HG03342 (cell line): ENCODE results near the gene SF3A2.

Source experiments
- ATAC-seq: cut with Tn5 transposase; IDR thresholded peaks from one replicate; pipeline ENCODE4 v1.9.1; 2021; ENCODE audit warnings: mild to moderate bottlenecking, moderate library complexity; ENCODE audit not compliant: unreplicated experiment

SF3A2 gene

DNA sequence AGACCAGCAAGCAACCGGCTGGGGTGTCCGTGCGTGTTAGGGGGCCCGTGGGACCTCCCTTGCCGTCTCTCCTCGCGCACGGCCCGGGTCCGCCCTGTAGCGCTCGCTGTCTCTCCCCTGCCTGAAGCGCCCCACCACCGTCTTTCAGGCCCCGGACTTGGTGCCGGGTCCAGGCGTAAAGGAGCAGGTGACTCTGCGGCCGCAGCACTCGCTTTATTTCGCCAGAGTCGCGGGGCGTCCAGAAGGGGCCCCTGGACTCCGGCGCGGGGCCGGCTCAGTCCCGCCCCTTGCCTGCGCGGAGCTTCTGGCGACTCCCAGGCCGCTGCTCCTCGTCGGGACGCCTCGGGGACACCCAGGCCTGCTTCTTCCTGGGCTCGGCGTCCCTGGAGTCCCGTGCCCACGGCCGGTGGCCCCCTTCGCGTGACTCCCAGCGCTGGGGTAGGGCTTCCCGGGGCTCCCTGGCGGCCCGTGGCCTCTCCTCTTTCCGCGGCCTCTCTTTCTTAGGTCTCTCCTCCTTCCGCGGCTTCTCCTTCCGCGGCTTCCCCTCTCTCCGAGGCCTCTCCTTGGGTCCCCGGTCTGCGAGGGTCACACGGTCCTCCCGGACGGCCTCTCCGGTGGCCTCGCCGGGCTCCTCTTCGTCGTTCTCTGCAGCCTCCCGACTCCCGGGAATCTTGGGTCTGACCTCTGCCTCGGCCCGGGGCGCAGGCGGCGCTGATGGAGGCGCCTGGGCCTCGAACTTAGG, 15.6 kb downstream of the SF3A2 start:
- ATAC-seq, result no peak

DNA sequence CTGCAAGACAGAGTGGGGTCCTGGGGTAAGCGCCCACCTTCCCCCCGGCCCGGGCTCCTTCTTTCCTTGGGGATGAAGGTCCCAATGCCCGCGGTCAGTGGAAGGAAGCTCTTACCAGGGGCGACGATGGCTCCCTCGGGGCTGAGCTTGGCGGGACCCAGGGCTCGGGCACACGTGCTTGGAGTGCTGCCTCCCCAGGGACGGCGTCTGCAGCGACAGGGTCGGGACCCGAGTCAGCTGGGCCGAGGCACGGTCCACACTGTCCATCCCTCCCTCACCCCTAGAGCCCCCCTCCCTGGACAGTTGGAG, 16.1 kb downstream of the SF3A2 start:
- ATAC-seq, result no peak

DNA sequence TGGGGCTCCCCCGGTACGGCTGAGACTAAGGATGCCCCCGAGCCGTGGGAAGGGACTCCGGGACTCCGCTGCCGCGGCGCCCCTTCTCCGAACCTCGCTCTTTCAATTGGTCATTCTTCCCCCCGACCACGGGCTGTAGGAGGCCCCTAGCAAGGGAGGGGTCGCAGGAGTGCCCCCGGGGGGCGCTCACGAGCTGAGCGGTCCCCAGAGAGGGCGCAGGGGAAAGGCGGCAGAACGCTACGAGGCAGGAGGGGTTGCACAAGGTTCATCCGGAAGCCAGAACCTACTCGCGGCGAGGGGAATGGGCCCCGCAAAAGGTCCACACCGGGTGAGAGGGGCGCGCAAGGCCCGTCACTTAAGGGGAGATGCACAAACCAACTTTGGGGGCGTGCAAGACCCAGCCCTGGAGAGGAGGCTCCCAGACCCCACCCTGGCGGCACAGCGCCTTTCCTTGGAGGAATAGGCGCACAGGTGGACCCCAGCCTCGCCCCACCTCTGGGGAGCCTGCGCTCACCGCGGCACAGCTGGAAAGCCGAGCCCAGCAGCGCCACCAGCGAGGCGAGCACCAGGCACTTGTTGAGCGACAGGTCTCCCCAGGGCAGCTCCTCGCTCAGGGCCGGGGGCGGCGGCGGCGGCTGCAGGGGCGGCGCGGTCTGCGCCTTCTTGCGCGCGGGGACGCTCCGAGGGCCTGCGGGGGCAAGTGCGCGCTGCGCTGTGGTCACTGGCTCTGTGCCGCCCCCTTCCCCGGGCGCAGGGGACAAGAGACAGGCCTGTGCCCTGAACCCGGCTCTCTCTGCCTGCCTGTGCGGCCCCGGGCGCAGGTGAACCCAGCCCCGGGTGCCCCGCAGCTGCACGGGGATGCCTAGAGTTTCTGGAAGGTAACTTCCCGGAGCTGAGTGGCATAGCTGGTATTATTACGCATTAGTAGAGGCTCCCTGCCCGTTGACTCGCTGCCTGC, 16.8 kb downstream of the SF3A2 start:
- ATAC-seq, result no peak

DNA sequence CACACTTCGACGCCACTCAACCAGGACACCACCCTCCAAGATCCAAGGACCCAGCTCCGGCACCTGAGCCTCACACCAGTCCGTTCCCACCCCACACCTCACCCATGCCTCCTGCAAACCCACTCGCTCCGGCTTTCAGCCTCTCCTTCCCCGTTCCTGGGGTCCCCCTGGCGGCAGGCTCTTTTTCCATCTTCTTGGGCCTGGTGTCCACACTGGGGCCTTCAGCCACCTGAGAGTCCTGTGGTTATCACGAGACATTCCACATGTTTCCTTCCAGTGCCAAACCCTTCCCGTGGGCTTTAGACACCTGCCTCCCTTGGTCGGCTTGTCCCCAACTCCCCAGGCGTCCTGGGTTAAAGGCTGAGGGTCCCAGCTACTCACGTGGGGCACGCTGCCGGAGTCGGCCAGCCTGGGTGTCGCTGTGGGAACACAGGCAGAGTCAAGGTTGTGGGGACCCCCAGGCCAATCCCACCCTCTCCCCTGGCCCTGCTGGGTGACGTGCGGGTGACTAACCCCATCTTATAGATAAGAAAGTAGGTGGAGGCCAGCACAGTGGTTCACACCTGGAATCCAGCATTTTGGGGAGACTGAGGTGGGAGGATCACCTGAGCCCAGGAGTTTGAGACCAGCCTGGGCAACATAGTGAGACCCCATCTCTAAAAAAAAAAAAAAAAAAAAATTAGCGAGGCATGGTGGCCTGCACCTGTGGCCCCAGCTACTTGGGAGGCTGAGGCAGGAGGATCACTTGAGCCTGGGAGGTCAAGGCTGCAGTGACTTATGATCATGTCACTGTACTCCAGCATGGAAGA, 17.6 kb downstream of the SF3A2 start:
- no peak for ATAC-seq

DNA sequence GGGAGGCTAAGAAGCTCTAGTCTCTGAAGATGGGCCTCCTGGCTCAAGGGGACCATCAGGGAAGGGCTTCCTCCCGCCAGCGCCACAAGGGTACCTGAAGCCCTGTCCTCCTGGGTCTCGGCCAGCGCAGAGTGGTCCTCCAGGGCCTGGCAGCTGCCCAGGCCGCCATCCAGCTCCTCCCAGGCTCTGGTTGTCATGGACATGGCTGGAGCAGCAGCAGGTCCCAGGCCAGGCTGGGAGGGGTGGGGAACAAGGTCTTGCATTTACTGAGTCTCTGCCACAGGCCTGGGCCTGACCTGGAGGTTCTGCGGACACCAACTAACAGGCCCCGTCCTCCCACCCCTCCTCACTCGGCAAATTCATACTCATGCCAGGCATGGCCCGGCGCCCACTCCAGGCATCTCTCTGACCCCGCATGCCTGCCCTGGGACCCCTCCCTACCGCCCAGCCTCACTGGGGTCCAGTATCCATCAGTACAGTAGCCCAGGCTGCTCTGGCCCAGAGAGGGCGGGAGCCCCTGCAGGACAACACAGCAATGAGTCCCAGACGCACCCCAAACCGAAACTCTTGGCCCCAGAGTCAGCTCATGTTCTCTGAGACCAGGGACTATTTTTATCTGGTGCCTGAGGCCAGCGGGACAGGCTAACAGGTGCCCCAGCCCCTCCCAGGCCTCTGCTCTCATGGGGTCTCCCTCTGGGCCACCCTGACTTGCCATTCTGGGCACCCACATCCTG, 18.7 kb downstream of the SF3A2 start:
- no peak for ATAC-seq

DNA sequence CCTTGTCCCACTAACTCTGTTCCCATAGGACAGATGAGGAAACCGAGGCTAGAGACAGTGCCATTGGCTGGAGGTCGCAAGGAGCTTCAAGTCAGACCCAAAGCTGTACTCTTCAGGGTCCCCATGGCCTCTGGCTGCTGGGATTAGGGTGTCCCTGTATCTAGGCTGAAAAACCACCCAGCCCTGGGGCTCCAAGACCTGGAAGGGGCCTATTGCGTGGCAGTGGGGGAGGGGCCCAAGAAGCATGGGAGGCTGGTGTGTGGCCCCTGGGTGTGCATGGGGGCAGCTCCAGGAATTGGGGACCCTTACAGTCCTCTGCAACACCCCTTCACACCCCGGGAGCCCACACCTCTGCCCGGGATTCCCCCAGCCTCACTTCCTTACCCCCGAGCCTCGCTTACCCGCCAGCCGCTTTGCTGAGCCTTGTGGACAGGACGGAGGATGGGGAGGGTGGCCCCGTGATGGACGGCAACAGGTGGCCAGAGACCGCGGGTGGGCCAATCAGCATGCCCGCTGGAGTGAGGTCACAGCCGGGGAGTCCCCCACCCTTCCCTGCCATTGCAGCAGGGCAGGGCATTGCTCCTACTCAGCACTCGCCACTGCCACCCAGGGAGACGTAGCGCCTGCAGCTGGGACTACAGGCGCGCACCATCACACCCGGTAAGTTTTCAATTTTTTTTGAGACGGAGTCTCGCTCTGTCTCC, 19.5 kb downstream of the SF3A2 start, which contains the start of gene JSRP1:
Gene JSRP1 (minus strand): TSS at position 436 of the 704 bp plus-strand sequence. CDS start 1,103 bp downstream, outside the sequence.
- ATAC-seq, result no peak

DNA sequence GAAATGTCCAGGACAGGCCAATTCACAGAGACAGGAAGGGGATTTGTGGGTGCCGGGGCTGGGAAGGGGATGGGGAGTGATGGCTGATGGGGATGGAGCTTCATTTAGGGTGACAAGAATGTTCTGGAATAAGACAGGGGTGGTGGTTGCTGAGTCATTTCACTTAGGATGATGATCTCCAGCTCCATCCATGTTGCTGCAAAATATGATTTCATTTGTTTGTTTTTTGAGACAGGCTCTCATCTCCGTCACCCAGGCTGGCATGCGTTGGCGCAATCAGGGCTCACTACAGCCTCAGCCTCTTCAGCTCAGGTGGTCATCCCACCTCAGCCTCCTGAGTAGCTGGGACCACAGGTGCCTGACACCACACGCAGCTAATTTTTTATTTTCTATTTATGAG, 22.7 kb downstream of the SF3A2 start:
- ATAC-seq, result no peak

DNA sequence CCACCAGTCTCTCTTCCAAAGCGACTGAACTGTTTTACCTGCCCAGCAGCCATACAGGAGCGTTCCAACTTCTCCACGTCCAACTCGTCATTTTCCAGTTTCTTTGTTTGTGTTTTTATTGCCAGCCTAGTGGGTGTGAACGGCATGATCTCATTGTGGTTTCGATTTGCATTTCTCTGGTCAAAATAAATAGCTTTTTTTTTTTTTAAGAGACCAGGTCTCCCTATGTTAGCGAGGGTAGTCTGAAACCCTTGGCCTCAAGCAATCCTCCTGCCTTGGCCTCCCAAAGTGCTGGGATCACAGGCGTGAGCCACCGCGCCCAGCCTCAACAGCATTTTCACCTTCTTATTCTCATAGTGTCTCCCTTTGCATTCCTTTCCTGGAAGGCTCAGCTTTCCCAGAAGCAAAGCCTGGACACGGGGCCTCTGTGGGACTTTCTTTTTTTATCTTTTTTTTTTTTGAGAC, 23.7 kb downstream of the SF3A2 start:
- no peak for ATAC-seq

DNA sequence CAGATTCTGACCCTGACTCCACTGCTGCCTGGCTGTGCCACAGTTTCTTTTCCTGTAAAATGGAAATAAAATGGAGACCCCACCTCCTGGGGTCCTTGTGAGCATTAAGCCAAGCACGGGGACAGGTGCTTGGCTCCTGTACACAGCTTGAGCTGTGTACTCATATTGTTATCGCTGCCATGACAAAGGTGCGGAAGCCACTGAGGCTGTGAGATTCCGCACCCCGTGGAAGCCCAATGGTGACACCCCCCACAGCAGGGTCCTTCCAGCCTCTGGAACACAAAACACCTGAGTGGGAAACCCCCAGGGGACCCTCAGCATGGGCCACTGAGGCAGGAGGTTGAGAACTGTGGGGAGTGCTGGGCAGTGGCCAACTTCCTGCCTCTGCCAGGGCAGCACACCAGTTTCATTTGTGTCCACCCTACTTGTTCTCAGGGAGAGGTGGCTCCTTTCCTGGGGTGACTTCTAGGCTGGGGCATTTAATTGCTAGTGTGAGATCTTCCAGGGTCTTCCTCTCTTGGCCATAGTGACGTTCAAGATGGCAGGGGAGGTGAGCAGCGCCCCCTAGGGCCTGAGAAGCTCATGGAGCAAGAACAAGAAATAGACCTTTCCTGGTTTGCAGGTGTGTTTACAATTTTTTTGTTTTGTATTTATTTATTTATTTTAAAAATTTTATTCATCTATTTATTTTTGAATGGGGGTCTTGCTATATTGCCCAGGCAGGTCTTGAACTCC, 25.0 kb downstream of the SF3A2 start:
- ATAC-seq, result no peak

DNA sequence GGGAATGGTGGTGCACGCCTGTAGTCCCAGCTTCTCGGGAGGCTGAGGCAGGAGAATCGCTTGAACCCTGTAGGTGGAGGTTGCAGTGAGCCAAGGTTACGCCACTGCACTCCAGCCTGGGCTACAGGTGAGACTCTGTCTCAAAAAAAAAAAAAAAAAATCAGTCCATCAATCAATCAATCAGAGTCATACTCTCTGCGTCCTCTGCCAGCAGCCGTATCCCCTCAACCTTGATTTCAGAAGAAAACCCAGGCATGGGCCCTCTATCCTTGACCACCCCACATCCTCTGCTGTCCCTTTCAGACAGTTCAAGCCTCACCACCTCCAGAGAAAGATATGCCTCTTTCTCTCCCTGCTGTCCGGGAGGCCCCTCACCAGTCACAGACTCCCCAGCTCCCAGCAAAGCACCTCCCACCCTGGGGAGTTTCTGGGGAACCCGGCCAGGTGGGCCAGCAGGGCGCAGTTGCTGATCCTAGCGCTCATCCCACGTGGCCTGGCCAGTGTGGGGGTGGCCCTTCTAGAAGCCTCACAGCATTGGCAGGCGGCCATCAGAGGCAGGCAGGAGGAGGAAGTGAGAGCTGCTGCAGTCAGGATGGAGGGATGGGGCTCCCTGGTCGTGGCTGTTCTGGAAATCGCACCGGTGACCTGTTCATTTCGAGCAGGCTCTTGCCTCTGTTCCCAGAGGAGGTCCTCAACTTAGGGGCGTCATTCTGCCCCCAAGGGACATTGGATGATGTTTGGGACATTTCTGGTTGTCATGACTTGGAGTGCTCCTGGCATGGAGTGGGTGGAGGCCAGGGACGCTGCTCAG, 29.8 kb downstream of the SF3A2 start:
- no peak for ATAC-seq

DNA sequence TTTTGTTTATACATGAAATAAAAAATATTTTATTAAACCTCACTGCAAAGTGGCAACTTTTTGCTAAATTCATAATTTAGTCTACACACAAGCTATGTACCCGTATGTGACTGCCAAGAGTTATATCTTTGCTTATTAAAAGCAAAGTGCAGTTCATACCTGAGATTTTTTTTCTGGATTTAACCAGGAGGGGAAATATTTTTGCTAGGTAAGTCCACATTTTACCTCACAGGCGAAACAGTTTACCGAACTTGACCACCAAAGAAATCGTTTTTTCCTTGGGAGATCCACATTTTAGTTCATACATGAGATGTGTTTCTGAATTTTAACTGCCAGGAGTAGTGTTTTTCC, 31.8 kb downstream of the SF3A2 start:
- no peak for ATAC-seq

DNA sequence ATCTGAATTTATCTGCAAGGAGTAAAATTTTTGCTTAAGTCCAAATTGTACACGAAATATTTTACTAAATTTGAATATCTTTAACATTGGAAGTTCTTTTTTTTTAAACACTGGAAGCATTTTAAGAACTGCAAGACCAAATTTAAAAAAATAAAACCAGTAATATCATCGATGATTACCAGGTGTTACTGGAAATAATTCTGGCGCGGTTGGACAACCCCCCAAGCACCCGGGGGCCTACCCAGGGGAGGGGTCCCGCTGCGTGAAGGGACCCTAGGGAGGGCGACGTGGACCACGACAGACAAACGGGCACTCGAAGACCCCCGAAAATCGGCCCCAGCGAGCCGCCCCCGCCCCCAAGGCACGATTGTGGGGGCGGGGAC, 32.2 kb downstream of the SF3A2 start:
- no peak for ATAC-seq

DNA sequence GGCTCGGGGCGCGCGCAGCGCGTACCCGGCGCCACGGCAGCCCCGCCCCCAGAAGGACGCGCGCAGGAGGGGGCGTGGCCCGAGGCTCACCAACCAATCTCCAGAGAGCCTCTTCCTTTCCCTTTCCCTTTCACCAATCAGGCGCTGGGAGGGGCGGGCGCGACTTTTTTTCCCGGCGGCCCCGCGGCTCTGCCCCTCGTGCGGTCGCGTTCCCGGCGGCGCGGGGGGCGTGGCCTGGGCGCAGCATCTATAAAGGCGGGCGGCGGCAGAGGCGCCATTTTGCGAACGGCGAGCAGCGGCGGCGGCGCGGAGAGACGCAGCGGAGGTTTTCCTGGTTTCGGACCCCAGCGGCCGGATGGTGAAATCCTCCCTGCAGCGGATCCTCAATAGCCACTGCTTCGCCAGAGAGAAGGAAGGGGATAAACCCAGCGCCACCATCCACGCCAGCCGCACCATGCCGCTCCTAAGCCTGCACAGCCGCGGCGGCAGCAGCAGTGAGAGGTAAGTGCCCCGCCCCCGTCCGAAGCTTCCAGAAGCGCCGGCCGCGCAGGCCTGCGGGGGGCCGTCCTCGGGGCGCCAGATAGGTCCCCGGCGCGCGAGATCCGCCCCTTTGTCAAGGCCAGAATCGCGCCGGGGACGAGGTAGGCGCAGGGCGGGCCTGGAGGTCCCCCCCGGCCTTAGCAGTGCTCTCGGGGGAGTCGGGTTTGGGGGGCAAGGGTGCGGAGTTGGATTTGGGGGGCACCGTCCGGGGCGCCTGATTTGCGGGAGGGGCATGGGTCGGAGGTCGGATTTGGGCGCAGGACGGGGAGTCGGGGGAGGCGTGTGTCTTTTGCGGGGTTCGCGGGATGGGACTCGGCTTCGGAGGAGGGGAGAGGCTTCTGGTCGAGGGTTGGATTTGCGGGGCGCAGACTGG, 32.9 kb downstream of the SF3A2 start:
- ATAC-seq, result peak; percentile 47

DNA sequence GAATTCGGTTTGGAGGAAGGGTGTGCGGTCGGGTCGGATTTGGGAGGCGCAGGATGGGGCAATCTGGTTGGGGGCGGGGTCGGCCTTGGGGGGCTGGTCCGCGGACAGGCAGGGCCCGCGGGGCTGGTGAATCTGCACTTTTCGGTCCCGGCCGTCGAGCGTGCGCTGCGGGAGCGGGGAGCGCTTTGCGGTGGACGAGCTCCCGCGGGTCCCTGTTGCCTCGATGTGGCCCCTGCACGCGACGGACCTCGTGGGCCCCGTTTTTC, 33.5 kb downstream of the SF3A2 start:
- ATAC-seq, result no peak

DNA sequence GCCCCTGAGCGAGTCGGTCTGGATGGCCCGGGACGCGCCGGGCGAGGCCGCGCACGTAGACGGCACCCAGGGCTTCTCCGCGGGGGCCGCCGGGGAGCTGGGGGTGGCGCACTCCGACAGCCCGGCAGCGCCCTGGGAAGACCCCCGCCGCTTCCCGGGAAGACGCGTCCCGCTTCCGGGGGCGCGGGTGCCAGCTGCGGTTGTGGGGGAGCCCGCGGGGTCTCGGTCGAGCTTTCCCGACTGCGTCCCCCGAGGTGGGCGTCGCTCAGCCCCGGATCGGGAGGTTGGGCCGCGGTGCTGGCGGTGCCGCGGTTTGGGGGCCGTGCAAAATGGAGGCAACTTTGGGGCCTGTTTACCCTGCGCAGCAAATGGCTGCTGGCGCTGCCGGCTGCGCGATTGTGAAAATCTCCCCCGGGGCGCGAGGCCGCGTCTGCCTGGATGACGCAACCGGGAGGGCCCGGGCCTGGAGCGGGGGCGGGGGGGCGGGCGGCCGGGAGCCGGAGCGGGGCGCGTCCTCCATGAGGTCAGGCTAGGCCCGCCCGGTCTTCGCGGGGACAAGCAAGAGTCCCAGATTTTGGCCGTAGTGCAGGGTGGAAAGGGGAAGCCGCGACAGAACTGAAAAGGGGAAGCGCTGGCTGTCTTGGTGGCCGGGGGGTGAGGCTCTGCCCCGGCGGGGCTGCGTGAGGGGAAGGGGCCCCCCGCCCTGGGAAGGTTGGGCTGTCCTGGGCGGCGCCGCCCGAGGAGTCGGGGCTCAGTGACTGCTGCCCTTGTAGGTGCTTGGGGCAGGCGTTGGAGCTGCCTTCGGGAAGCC, 34.0 kb downstream of the SF3A2 start:
- ATAC-seq, result no peak

DNA sequence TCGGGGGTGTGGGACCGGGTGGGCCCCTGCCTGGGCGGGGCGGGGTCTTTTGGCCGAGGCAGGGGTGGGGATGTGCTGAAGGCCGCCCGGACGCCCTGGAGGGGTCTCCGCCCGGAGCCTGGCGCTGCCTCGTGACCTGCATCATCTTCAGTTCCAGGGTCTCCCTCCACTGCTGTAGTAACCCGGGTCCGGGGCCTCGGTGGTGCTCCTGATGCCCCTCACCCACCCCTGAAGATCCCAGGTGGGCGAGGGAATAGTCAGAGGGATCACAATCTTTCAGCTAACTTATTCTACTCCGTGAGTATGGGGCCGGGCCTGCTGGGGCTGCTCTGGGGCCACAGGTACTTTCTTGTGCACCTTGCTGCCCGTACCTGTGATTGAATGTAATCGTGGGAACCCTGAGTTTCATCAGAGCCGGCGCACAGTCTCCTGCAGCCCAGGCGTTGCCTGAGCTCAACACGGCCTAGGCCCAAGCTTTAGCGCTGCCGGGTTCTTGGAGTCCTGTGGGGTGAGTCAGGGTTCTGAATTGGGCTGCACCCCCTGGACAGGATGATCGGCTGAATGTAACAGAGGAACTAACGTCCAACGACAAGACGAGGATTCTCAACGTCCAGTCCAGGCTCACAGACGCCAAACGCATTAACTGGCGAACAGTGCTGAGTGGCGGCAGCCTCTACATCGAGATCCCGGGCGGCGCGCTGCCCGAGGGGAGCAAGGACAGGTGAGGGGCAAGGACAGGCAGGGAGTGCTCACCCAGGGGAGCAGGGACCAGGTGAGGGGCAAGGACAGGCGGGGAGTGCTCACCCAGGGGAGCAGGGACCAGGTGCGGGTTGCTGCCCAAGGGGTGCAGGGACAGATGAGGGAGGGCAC, 34.8 kb downstream of the SF3A2 start:
- ATAC-seq, result no peak
